OCI-LY7 (cell line): ENCODE results near the gene RAMP1.

Experiments
- EZH2phosphoT487 ChIP-seq: fragments of 200-600 bp; sonication (generic); IDR thresholded peaks from 2 replicates; pipeline ENCODE4 v1.6.1; 2018; ENCODE audit warnings: low read depth, borderline replicate concordance, mild to moderate bottlenecking, mixed run types, antibody characterized with exemption, low read length, moderate library complexity, mixed read lengths
- TF ChIP-seq, protein P1 (sequence below): fragments of 200-600 bp; sonication (generic); conservative IDR thresholded peaks from 2 replicates; pipeline ENCODE4 v1.5.1; 2014; ENCODE audit warnings: mild to moderate bottlenecking, antibody characterized with exemption, low read length, moderate library complexity, mixed read lengths

DNA sequence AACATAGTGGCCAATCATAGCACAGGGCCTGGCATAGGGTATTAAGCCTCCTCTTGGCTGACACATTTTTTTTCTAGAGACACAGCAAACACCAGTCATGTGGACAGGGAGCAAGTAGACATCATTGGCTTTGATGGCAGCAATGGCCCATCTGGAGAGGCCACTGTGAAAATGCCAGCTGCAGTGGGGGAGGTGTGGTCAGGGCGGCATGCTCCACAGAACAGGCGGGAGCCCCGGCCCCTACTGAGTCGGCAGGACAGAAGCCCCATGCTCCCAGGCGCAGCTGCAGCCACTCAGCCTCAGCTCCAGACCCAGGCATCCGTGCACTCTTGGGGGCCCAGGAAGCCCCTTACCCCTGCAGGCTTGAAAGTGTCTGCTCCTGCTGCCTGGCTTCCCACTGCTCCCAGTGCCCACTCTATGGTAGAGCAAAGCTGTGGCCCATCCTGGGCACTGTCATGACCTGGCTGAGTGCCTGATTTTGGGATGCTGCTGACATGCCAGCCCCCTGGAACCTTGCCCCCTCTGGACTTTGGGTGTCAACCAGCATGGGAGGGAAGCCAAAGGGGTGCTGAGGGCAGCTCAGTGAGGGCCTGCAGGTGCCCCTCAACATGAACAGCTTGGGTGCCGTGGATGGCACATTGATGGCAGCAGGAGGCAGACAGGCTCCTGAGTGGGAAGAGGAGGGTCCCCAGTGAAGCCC lies 84.1 kb downstream of the RAMP1 start:
- TF ChIP-seq, protein P1, sequence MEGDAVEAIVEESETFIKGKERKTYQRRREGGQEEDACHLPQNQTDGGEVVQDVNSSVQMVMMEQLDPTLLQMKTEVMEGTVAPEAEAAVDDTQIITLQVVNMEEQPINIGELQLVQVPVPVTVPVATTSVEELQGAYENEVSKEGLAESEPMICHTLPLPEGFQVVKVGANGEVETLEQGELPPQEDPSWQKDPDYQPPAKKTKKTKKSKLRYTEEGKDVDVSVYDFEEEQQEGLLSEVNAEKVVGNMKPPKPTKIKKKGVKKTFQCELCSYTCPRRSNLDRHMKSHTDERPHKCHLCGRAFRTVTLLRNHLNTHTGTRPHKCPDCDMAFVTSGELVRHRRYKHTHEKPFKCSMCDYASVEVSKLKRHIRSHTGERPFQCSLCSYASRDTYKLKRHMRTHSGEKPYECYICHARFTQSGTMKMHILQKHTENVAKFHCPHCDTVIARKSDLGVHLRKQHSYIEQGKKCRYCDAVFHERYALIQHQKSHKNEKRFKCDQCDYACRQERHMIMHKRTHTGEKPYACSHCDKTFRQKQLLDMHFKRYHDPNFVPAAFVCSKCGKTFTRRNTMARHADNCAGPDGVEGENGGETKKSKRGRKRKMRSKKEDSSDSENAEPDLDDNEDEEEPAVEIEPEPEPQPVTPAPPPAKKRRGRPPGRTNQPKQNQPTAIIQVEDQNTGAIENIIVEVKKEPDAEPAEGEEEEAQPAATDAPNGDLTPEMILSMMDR: no peak
- no peak for TF ChIP-seq EZH2phosphoT487
